ENCODE data around the gene GMPS.

- TF ChIP-seq POLR2A (IDR thresholded peaks at IDR 0.05): no peak
- TF ChIP-seq, protein P1, sequence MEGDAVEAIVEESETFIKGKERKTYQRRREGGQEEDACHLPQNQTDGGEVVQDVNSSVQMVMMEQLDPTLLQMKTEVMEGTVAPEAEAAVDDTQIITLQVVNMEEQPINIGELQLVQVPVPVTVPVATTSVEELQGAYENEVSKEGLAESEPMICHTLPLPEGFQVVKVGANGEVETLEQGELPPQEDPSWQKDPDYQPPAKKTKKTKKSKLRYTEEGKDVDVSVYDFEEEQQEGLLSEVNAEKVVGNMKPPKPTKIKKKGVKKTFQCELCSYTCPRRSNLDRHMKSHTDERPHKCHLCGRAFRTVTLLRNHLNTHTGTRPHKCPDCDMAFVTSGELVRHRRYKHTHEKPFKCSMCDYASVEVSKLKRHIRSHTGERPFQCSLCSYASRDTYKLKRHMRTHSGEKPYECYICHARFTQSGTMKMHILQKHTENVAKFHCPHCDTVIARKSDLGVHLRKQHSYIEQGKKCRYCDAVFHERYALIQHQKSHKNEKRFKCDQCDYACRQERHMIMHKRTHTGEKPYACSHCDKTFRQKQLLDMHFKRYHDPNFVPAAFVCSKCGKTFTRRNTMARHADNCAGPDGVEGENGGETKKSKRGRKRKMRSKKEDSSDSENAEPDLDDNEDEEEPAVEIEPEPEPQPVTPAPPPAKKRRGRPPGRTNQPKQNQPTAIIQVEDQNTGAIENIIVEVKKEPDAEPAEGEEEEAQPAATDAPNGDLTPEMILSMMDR (IDR thresholded peaks at IDR 0.05): no peak
- TF ChIP-seq POLR2AphosphoS5 (IDR thresholded peaks at IDR 0.05): no peak
Observed at GRCh38 chr3:155847993-155848392, 22.5 kb upstream of the GMPS start.
